MM.1S (cell line): ENCODE results near the gene ITGB6.

Source experiments
- DNase-seq: peaks from one replicate; pipeline ENCODE4 v3.0.0-alpha.2; 2015
- H2AFZ ChIP-seq: fragments of 300-600 bp; sonication (generic); 2 replicates; pipeline ENCODE4 v1.6.0; 2016; ENCODE audit warnings: antibody characterized with exemption, low read length
- H3F3A ChIP-seq: fragments of 300-600 bp; sonication (generic); 2 replicates; pipeline ENCODE4 v1.6.1; 2016; ENCODE audit warnings: mild to moderate bottlenecking, antibody characterized with exemption, low read length, moderate library complexity, mixed read lengths; ENCODE audit not compliant: insufficient read depth
- H3K27ac ChIP-seq: fragments of 300-600 bp; sonication (generic); 2 replicates; pipeline ENCODE4 v1.5.1; 2016; ENCODE audit warnings: mild to moderate bottlenecking, low read length
- H3K27me3 ChIP-seq: fragments of 300-600 bp; sonication (generic); replicated peaks from 2 replicates; pipeline ENCODE4 v1.6.0; 2016; ENCODE audit warnings: low read length; ENCODE audit not compliant: insufficient read depth
- H3K36me3 ChIP-seq: fragments of 300-600 bp; sonication (generic); replicated peaks from 2 replicates; pipeline ENCODE4 v1.6.1; 2016; ENCODE audit warnings: mild to moderate bottlenecking, low read length, mixed read lengths; ENCODE audit not compliant: insufficient read depth
- H3K4me1 ChIP-seq: fragments of 300-600 bp; sonication (generic); 2 replicates; pipeline ENCODE4 v1.6.1; 2016; ENCODE audit warnings: low read length, mixed read lengths
- H3K4me2 ChIP-seq: fragments of 300-600 bp; sonication (generic); 2 replicates; pipeline ENCODE4 v1.6.0; 2016; ENCODE audit warnings: low read depth, low read length
- H3K4me3 ChIP-seq: fragments of 300-600 bp; sonication (generic); 2 replicates; pipeline ENCODE4 v1.5.1; 2016; ENCODE audit warnings: low read length, mixed read lengths
- H3K79me2 ChIP-seq: fragments of 300-600 bp; sonication (generic); 2 replicates; pipeline ENCODE4 v1.6.1; 2016; ENCODE audit warnings: mixed run types, low read length, mixed read lengths
- H3K9ac ChIP-seq: fragments of 300-600 bp; sonication (generic); 2 replicates; pipeline ENCODE4 v1.6.1; 2016; ENCODE audit warnings: low read length, mixed read lengths
- H3K9me2 ChIP-seq: fragments of 300-600 bp; sonication (generic); replicated peaks from 2 replicates; pipeline ENCODE4 v1.6.1; 2016; ENCODE audit warnings: mild to moderate bottlenecking, low read length, mixed read lengths; ENCODE audit not compliant: insufficient read depth
- H3K9me3 ChIP-seq: fragments of 300-600 bp; sonication (generic); replicated peaks from 2 replicates; pipeline ENCODE4 v1.6.1; 2016; ENCODE audit warnings: mild to moderate bottlenecking, low read length, mixed read lengths; ENCODE audit not compliant: insufficient read depth
- H4K20me1 ChIP-seq: fragments of 300-600 bp; sonication (generic); 2 replicates; pipeline ENCODE4 v1.6.1; 2016; ENCODE audit warnings: mild to moderate bottlenecking, low read length, moderate library complexity, mixed read lengths; ENCODE audit not compliant: insufficient read depth
- EZH2 ChIP-seq: fragments of 300-600 bp; sonication (generic); optimal IDR thresholded peaks from 2 replicates; pipeline ENCODE3; 2017; ENCODE audit warnings: low read depth, mild to moderate bottlenecking, antibody characterized with exemption, low read length, mixed read lengths
- EZH2phosphoT487 ChIP-seq: fragments of 300-600 bp; sonication (generic); IDR thresholded peaks from 2 replicates; pipeline ENCODE4 v1.6.1; 2018; ENCODE audit warnings: antibody characterized with exemption, low read length
- TF ChIP-seq, protein P1 (sequence below): fragments of 300-600 bp; sonication (generic); IDR thresholded peaks from 2 replicates; pipeline ENCODE4 v1.5.1; 2016; ENCODE audit warnings: antibody characterized with exemption, low read length, mixed read lengths

The ITGB6 gene

DNA sequence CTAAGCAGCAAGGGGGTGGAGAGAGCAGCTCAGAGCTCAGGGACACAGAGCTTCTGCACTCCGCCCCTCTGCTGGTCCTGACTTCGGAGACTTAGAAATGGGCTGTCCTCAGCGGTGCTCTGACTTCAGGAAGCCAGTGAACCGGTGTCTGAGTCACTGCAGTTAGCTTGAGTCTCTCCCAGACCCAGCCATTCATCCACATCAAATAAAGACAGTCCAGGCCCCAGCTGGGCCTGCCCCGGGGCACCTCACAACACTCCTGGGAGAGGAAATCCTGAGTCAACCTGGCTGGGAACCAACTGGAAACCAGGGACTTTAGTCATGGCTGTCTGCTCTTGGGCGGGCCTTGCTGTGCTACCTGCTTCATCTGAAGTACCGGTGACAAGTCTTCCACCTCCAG, 5.4 kb upstream of the ITGB6 start:
- TF ChIP-seq EZH2phosphoT487 (no peak), EZH2 (no peak)
- TF ChIP-seq, protein P1, sequence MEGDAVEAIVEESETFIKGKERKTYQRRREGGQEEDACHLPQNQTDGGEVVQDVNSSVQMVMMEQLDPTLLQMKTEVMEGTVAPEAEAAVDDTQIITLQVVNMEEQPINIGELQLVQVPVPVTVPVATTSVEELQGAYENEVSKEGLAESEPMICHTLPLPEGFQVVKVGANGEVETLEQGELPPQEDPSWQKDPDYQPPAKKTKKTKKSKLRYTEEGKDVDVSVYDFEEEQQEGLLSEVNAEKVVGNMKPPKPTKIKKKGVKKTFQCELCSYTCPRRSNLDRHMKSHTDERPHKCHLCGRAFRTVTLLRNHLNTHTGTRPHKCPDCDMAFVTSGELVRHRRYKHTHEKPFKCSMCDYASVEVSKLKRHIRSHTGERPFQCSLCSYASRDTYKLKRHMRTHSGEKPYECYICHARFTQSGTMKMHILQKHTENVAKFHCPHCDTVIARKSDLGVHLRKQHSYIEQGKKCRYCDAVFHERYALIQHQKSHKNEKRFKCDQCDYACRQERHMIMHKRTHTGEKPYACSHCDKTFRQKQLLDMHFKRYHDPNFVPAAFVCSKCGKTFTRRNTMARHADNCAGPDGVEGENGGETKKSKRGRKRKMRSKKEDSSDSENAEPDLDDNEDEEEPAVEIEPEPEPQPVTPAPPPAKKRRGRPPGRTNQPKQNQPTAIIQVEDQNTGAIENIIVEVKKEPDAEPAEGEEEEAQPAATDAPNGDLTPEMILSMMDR: no peak
- Histone ChIP-seq H3F3A (no peaks in the 10 kb centered on the region), H4K20me1 (no peaks in the 10 kb centered on the region), H3K79me2 (no peaks in the 10 kb centered on the region), H3K4me2 (no peak overlapping the region), H3K4me1 (peaks cover 19% of the 10 kb centered on the region; the same call in 1 of the 2 replicates), H3K9ac (no peak overlapping the region), H3K4me3 (no peak overlapping the region), H3K9me3 (no peaks in the 10 kb centered on the region), H3K27ac (no peak overlapping the region), H3K9me2 (no peaks in the 10 kb centered on the region), H3K27me3 (no peaks in the 10 kb centered on the region), H3K36me3 (no peaks in the 10 kb centered on the region), H2AFZ (no peak overlapping the region)
- no peak for DNase-seq

DNA sequence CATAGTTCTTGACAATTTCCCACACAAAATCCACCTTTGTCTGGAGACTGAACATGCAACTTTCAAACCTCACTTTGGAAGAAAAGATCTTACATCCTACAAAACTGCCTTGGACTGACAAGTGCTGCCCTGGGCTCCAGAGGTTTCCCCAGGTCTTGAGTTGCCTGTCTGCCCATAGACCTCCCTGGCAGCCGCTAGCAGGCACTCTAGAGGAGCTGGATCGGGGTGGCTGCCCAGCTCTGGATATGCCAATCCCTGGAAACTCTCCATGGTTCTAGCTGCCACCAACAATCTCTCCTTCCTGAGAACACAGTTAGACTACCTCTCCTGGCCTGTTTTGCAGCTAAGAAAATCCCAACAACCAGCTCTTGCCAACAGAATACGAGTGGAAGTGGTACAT, 3.4 kb upstream of the ITGB6 start:
- Histone ChIP-seq H3K9me2 (no peaks in the 10 kb centered on the region), H3K4me2 (no peak overlapping the region), H3K27me3 (no peaks in the 10 kb centered on the region), H3K9ac (no peak overlapping the region), H3K9me3 (no peaks in the 10 kb centered on the region), H2AFZ (no peak overlapping the region), H3K4me3 (no peak overlapping the region), H3F3A (no peaks in the 10 kb centered on the region), H3K27ac (no peak overlapping the region), H4K20me1 (no peaks in the 10 kb centered on the region), H3K36me3 (no peaks in the 10 kb centered on the region), H3K4me1 (peaks cover 15% of the 10 kb centered on the region; the same call in 1 of the 2 replicates), H3K79me2 (no peaks in the 10 kb centered on the region)
- DNase-seq: no peak
- no peak for TF ChIP-seq EZH2
- no peak for TF ChIP-seq EZH2phosphoT487
- TF ChIP-seq, protein P1: no peak

DNA sequence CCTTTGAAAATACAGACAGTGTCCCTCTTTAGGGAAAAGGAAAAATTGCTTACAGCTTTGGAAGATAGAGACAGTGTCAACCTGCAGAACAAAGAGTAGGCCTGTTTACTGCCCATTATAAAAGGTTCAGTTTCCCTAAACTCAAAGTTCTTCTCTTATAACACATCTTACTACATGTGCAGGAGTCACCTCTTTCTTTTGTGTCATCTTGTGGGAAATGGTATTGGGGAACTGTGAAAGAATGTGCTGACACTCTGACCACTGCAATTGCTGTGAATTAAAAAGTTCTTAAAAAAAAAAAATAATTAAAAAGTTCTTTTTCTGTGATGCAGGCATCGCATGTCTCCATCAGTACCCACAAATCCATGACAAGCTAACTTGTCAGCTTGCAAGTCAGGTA, 2.9 kb upstream of the ITGB6 start:
- no peak overlapping the region for H3K4me2 ChIP-seq
- no peaks in the 10 kb centered on the region for H3K27me3 ChIP-seq
- DNase-seq: no peak
- no peaks in the 10 kb centered on the region for H3K9me3 ChIP-seq
- H3K36me3 ChIP-seq: no peaks in the 10 kb centered on the region
- H3F3A ChIP-seq: no peaks in the 10 kb centered on the region
- H4K20me1 ChIP-seq: no peaks in the 10 kb centered on the region
- H3K9ac ChIP-seq: no peak overlapping the region
- peaks cover 15% of the 10 kb centered on the region; the same call in 1 of the 2 replicates for H3K4me1 ChIP-seq
- no peak overlapping the region for H2AFZ ChIP-seq
- TF ChIP-seq EZH2phosphoT487 (no peak), EZH2 (no peak)
- TF ChIP-seq, protein P1: no peak
- H3K27ac ChIP-seq: no peak overlapping the region
- H3K9me2 ChIP-seq: no peaks in the 10 kb centered on the region
- H3K4me3 ChIP-seq: no peak overlapping the region
- H3K79me2 ChIP-seq: no peaks in the 10 kb centered on the region
